GM12891 (cell line): ENCODE results near the gene ZNF346.

Experiments
- POLR2A ChIP-seq: IDR thresholded peaks from 2 replicates; pipeline ENCODE4 v1.6.1; 2011; ENCODE audit warnings: low read depth, low read length, control low read depth
- POLR2AphosphoS5 ChIP-seq: IDR thresholded peaks from 2 replicates; pipeline ENCODE4 v1.6.1; 2011; ENCODE audit warnings: low read depth, low read length, control low read depth

DNA sequence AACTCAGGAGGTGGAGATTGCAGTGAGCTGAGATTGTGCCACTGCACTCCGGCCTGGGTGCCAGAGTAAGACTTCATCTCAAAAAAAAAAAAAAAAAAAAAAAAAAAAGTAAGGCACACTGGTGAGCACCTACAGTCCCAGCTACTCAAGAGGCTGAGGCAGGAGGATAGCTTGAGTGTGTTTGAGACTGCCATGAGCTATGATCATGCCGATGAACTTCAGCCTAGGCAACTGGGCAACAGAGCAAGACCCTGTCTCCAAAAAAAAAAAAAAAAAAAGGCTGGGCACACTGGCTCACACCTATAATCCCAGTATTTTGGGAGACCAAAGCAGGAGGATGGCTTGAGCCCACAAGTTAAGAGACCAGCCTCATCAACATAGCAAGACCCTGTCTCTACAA, 36.2 kb upstream of the ZNF346 start:
- TF ChIP-seq POLR2AphosphoS5 (no peak), POLR2A (no peak)
